K562 (cell line): Measurements from ENCODE around the gene DNAJC1. TPM values are rescaled to one million over a fixed set of nuclear protein-coding genes. Genes with fewer than 3 reads are reported as not detected.

Experiments used
- ATF7 ChIP-seq: fragments of 450-650 bp; IDR thresholded peaks from 2 replicates; pipeline ENCODE4 v1.7.1; 2014; ENCODE audit warnings: mild to moderate bottlenecking, moderate library complexity
- BMI1 ChIP-seq: fragments of 150-350 bp; IDR thresholded peaks from 2 replicates; pipeline ENCODE4 v1.6.1; 2014; ENCODE audit warnings: low read length
- BRF1 ChIP-seq: IDR thresholded peaks from 3 replicates; pipeline ENCODE4 v1.6.1; 2011; ENCODE audit warnings: borderline replicate concordance, mild to moderate bottlenecking; ENCODE audit not compliant: insufficient read length; ENCODE audit errors: extremely low read depth
- CCNT2 ChIP-seq: IDR thresholded peaks from 2 replicates; pipeline ENCODE4 v1.6.1; 2011; ENCODE audit warnings: borderline replicate concordance, low read depth, mild to moderate bottlenecking, moderate library complexity, mixed read lengths, low read length; ENCODE audit not compliant: insufficient read length; ENCODE audit errors: extremely low read depth
- DACH1 ChIP-seq: fragments of 450-650 bp; IDR thresholded peaks from 2 replicates; pipeline ENCODE4 v1.6.1; 2018; ENCODE audit not compliant: partially characterized antibody
- ELF2 ChIP-seq: fragments of 250-450 bp; sonication (Bioruptor Pico); IDR thresholded peaks from 2 replicates; pipeline ENCODE4 v1.5.0; 2021; ENCODE audit warnings: mild to moderate bottlenecking
- GATA2 ChIP-seq: sonication (generic); formaldehyde crosslinking; IDR thresholded peaks from 2 replicates; pipeline ENCODE4 v1.4.0; 2020; ENCODE audit warnings: mild to moderate bottlenecking, missing genetic modification reagents
- JUNB ChIP-seq: fragments of 450-650 bp; formaldehyde crosslinking; conservative IDR thresholded peaks from 2 replicates; pipeline ENCODE4 v1.4.0; 2020; ENCODE audit warnings: mild to moderate bottlenecking
- JUND ChIP-seq, 2 experiments: IDR thresholded peaks; 2 replicates in 1 of 2; 3 replicates in 1 of 2; pipeline ENCODE4 v1.6.1; 2011; ENCODE audit warnings: borderline replicate concordance in 2 of 2, low read depth in 2 of 2, low read length in 2 of 2, improper control_type of control experiment in 1 of 2, missing biosample characterization in 1 of 2, missing genetic modification characterization in 1 of 2, missing genetic modification reagents in 1 of 2
- MAFG ChIP-seq: fragments of 450-650 bp; conservative IDR thresholded peaks from 2 replicates; pipeline ENCODE4 v1.6.1; 2016; ENCODE audit warnings: missing genetic modification characterization, missing compliant biosample characterization
- PTRF ChIP-seq: fragments of 450-650 bp; IDR thresholded peaks from 2 replicates; pipeline ENCODE4 v1.6.1; 2016; ENCODE audit warnings: mild to moderate bottlenecking, missing genetic modification characterization, missing compliant biosample characterization
- SMAD4 ChIP-seq: fragments of 250-450 bp; sonication (Bioruptor Pico); conservative IDR thresholded peaks from 2 replicates; pipeline ENCODE4 v1.8.0; 2021; ENCODE audit warnings: inconsistent platforms, mild to moderate bottlenecking, moderate library complexity
- SRF ChIP-seq, 2 experiments: fragments of 250-450, 450-650 bp in 1 of 2; sonication (Bioruptor Pico) in 1 of 2; sonication (generic) in 1 of 2; formaldehyde crosslinking; IDR thresholded peaks; 2 replicates each; pipeline versions ENCODE4 v1.5.0 to v1.5.1; 2020 to 2022; ENCODE audit warnings: mild to moderate bottlenecking in 1 of 2, missing genetic modification reagents in 1 of 2
- STAT5A ChIP-seq: IDR thresholded peaks from 2 replicates; pipeline ENCODE4 v1.6.1; 2012; ENCODE audit warnings: low read length, inconsistent platforms, borderline replicate concordance
- TBL1XR1 ChIP-seq, 2 experiments: IDR thresholded peaks; 2 replicates each; pipeline ENCODE4 v1.6.1; 2012; ENCODE audit warnings: improper control_type of control experiment in 2 of 2, low read length in 2 of 2, mild to moderate bottlenecking in 1 of 2
- ZNF133 ChIP-seq: fragments of 250-450 bp; sonication (Bioruptor Pico); IDR thresholded peaks from 2 replicates; pipeline ENCODE4 v1.4.0; 2020; ENCODE audit warnings: mild to moderate bottlenecking
- ZNF165 ChIP-seq: fragments of 250-450 bp; sonication (Bioruptor Pico); IDR thresholded peaks from 2 replicates; pipeline ENCODE4 v1.4.0; 2020; ENCODE audit warnings: borderline replicate concordance
- ZNF79 ChIP-seq: fragments of 250-450 bp; sonication (Bioruptor Pico); IDR thresholded peaks from 2 replicates; pipeline ENCODE4 v1.4.0; 2020; ENCODE audit warnings: low read depth, mild to moderate bottlenecking, moderate library complexity
- polyA plus RNA-seq, 8 experiments: library from polyadenylated mRNA; depleted of rRNA in 4 of 8; stranded (reverse) in 5 of 8; unstranded in 3 of 8; fragments of >200 nt; fragmentation: Nextera tagmentation in 2 of 8; fragmentation: Illumina TruSeq in 1 of 8; extraction: Ambion mirVana in 2 of 8; extraction: Trizol in 1 of 8; gene quantifications; 2 replicates each; pipeline versions ENCODE4 v1.2.1 to v1.2.3, GENCODE V29; 2011 to 2014; ENCODE audit warnings: inconsistent platforms in 1 of 8, missing spikeins in 1 of 8
- total RNA-seq, 7 experiments: library from RNA; depleted of rRNA in 6 of 7; stranded (reverse); fragments of >200 nt in 6 of 7; fragmentation: Illumina TruSeq in 2 of 7; extraction: Trizol in 2 of 7; gene quantifications; 2 replicates each; pipeline versions ENCODE4 v1.2.1 to v1.2.3, GENCODE V29; 2011 to 2021; ENCODE audit warnings: low replicate concordance in 1 of 7
- TF ChIP-seq, protein P1 (sequence below): sonication (generic); formaldehyde crosslinking; IDR thresholded peaks from 2 replicates; pipeline ENCODE4 v1.8.1; 2023; ENCODE audit warnings: mild to moderate bottlenecking, missing genetic modification reagents
- TF ChIP-seq, protein P2 (sequence below): fragments of 250-450 bp; sonication (Bioruptor Pico); IDR thresholded peaks from 2 replicates; pipeline ENCODE4 v1.8.0; 2021; ENCODE audit warnings: borderline replicate concordance, mild to moderate bottlenecking, moderate library complexity; ENCODE audit not compliant: poor library complexity, severe bottlenecking
- TF ChIP-seq, protein P3 (sequence below), 2 experiments: fragments of 250-450 bp in 1 of 2; fragments of 450-650 bp in 1 of 2; sonication (Bioruptor Pico) in 1 of 2; IDR thresholded peaks; 2 replicates each; pipeline versions ENCODE4 v1.6.1 to v1.8.0; 2016 to 2021; ENCODE audit warnings: mild to moderate bottlenecking in 2 of 2, moderate library complexity in 2 of 2, missing compliant biosample characterization in 1 of 2, missing genetic modification characterization in 1 of 2

Gene DNAJC1
- total and polyA plus RNA-seq, 9 of the 15 experiments (the other 6 are each of a cell fraction or from before 2014, with no cell fraction given): 5.4 to 77.6 (median 40.3) TPM

DNA sequence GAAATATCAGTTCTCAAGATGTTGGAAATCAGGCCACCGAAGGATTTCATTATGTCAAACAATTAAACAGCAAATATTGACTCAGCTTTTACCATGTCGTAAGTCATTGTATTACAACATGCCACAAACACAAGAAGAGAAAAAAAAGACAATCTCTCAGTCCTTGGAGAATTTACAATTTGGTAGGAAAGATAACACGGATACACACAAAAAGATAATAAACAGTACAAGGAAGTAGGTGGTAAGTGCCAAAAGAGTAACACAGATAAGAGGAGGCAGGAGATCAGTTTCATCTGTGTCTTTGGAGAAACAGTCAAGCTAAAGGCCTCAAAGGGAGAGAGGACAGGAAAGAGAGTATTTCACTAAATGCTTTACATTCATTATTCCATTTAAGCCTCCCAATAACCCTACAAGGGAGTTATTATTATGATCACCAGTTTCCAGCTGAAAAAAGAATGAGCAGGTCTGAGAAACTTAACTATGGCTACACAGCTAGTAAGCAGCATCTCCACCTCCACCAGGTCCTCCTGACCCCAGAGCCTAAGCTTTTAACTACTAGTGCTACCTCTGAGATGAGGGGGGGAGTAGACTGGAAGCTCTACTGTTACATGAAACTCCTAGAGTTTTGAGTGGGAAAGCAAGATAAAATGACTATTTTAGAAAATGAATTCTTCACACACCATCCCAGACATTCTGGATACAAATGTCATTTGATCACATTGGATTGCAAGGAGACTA is 13.9 kb upstream of the DNAJC1 start (continued):
- TF ChIP-seq, protein P1, sequence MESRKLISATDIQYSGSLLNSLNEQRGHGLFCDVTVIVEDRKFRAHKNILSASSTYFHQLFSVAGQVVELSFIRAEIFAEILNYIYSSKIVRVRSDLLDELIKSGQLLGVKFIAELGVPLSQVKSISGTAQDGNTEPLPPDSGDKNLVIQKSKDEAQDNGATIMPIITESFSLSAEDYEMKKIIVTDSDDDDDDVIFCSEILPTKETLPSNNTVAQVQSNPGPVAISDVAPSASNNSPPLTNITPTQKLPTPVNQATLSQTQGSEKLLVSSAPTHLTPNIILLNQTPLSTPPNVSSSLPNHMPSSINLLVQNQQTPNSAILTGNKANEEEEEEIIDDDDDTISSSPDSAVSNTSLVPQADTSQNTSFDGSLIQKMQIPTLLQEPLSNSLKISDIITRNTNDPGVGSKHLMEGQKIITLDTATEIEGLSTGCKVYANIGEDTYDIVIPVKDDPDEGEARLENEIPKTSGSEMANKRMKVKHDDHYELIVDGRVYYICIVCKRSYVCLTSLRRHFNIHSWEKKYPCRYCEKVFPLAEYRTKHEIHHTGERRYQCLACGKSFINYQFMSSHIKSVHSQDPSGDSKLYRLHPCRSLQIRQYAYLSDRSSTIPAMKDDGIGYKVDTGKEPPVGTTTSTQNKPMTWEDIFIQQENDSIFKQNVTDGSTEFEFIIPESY: no peak
- TF ChIP-seq ATF7 (peak; percentile 79), STAT5A (peak; percentile 66; the same call in 1 of the 2 replicates), BMI1 (no peak), BRF1 (no peak), GATA2 (CRISPR knock-in tag) (peak; percentile 61; the same call in 1 of the 2 replicates), ZNF79 (CRISPR knock-in tag) (peak; percentile 77; the same call in 1 of the 2 replicates), SRF (CRISPR knock-in tag; IDR thresholded peaks at IDR 0.05) (peak in 1 of 2 experiments; percentile 17; a peak in 1 of 4 replicates), ZNF165 (CRISPR knock-in tag) (no peak), SMAD4 (CRISPR knock-in tag) (peak; percentile 71), JUNB (CRISPR knock-in tag) (no peak), JUND (IDR thresholded peaks at IDR 0.05; ENCODE audit: borderline replicate concordance, low read depth, low read length) (peak; percentile 79), JUND (tag; IDR thresholded peaks at IDR 0.05; ENCODE audit: borderline replicate concordance, low read depth, low read length) (peak; percentile 55; the same call in 2 of the 3 replicates), ZNF133 (CRISPR knock-in tag) (no peak), TBL1XR1 (IDR thresholded peaks at IDR 0.05; ENCODE audit: low read length in 2 of 2) (peak in 1 of 2 experiments; percentile 80; a peak in 2 of 4 replicates), MAFG (tag) (peak; percentile 45), DACH1 (peak; percentile 47), CCNT2 (peak; percentile 35), PTRF (tag) (no peak), ELF2 (CRISPR knock-in tag) (peak; percentile 58; the same call in 1 of the 2 replicates)
- TF ChIP-seq, protein P2, sequence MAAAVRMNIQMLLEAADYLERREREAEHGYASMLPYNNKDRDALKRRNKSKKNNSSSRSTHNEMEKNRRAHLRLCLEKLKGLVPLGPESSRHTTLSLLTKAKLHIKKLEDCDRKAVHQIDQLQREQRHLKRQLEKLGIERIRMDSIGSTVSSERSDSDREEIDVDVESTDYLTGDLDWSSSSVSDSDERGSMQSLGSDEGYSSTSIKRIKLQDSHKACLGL (CRISPR knock-in tag): no peak
- TF ChIP-seq, protein P3, sequence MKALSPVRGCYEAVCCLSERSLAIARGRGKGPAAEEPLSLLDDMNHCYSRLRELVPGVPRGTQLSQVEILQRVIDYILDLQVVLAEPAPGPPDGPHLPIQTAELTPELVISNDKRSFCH (CRISPR knock-in tag; IDR thresholded peaks at IDR 0.05): no peak
- TF ChIP-seq, protein P3 (tag; IDR thresholded peaks at IDR 0.05): no peak
